HG03520 (cell line): ENCODE results near the gene KIF12.

Experiments
- ATAC-seq: cut with Tn5 transposase; IDR thresholded peaks from one replicate; pipeline ENCODE4 v1.9.1; 2021; ENCODE audit warnings: mild to moderate bottlenecking, moderate library complexity; ENCODE audit not compliant: unreplicated experiment

The KIF12 gene

DNA sequence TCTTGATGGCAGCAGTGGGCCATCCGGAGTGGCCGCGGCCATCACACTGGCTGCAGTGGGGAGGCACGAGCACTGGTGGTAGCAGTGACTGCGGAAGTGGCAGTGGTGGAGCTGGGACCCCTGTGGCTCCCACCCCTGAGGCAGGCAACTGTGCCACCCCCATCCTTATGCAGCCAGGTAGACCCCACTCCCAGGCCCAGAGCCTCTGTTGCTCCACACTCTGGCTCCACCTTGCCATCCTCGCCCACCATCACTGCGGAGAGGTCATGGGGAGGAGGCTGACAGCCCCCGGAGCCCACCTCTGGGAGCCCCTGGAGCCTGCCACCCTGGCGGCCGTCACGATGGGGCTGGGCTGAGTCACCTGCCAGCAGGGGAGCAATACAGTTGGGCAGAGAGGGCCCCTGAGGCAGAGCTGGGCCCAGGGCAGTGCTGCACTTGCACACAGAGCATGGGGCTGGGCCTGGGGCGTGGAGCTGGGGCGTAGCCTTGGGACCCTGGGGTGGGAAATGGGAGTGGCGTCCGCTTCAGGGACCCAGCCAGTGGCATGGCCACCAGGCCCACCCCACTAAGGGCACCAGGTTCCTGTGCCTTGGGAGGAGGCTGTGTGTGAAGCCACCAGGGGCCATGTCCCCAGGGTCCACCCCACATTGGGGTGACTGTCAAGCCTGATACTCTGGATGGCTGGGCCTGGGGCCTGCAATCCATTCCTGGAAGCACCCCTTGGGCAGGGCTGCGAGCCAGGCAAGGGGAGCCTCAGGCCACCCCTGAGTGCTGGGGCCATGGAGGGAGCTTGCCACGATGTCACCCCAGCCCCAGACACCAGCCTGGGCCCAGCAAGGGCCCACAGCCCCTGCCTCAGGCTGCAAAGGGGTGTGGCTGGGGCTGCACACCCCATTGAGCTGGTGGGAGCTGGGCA is 28.6 kb downstream of the KIF12 start:
- ATAC-seq = no peak

DNA sequence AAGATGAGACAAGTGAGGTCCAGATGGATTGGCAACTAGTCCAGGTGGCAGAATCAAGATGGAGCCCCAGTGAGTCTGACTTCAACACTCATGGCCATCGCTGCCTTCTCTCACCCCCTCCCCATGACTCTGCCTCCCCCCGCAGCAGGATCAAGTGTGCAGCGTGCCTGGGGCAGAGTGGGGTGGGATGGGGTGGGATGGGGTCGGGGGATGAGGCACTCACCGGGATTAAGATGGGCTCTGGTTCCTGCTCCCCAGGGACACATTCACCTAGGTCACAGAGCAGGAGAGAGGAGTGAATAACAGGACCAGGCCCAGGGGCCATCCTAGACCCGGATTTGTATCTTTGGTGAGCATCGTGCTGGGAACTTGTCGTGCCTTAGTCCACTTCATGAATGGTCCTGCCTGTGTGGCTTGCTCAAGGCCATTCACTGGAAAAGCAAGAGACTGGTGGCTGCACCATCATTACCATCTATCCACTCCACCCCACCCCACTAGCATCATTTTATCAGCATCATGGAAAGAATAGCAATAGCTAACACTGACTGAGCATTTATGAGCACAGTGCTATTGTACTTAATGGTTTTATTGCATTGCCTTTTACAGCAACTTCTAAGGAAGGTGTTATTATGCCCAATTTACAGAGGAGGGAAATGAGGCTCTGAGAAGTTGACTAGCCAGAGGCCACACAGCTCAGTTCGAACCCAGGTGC is 29.5 kb downstream of the KIF12 start:
- no peak for ATAC-seq

DNA sequence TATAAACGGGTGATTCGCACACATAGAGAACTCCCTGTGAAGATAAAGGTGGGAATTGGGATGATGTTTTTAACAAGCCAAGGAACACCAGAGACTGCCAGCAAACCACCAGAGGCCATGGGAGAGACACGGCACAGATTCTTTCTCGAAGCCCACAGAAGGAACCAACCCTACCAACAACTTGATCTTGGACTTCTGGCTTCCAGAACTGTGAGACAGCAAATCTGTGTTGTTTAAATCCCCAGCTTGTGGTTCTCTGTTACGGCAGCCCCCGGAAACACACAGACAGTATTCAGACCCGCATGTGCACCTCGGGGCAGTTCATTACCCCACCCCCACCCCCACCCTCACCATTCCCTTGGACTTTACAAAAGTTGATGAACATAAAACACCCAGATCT is 33.8 kb downstream of the KIF12 start:
- no peak for ATAC-seq

DNA sequence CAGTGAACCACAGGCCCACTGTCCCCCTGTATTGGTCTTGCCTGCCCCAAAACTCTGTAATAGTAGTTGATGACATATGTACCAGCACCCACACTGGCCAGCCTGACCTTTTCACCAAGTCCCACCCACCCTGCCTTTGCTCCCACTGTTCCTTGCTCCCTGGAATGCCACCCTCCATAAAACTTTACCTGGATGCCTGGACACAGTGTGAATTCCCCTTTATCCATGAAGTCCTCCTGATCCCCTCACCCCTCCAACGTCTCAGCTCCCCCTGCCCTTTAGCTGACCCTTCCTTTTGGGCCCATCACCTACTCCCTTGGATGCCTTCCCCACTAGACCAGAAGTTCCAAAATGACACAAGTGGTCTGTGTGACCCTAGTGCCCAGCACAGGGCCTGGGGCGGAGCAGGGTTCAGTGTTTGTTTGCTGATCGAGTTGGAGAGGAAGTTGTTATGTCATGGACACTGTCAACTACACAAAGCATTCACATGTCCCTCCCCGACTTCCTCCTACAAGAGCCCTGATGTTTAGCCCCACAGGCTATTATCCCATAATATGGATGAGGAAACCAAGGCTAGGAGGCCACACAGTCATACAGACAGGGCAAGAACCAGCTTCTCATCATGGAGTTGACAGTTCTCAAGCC is 37.1 kb downstream of the KIF12 start:
- ATAC-seq = no peak

DNA sequence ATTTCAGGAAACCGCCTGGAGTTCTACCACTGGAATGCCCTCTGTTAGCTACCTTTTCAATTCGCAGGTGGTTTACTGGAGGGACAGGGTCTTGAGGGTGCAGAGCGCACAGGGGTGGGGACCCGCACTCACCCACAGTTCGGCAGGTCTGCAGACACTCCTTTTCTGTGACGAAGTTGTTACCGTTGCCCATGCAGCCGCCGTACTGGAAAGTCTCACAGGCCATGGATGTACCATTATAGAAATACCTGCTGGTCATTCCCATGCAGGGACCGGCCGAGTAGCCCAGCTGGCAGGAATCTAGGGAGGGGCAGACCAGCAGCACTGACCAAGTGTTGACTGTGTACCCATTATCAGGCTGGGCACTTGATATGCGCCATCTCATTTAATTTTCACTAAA is 37.8 kb downstream of the KIF12 start:
- no peak for ATAC-seq

DNA sequence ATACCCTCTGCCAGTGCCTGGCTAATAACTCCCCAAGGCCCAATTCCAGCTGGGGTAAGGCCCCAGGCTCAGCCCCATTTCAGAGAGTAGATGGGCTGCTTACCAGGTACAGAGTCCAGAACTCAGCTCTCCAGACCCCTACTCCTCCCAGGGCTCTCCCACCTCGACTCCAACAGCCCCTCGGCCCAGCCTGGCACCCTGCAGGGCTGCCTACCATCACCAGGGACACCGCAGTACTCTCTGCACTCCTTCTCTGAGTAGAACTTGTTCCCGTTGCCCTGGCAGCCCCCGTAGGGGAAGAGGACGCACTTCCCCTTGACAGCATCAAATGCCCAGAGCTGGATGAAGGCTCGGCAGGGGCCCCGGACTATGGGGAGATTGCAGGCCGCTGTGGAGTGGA is 38.4 kb downstream of the KIF12 start:
- ATAC-seq = no peak

DNA sequence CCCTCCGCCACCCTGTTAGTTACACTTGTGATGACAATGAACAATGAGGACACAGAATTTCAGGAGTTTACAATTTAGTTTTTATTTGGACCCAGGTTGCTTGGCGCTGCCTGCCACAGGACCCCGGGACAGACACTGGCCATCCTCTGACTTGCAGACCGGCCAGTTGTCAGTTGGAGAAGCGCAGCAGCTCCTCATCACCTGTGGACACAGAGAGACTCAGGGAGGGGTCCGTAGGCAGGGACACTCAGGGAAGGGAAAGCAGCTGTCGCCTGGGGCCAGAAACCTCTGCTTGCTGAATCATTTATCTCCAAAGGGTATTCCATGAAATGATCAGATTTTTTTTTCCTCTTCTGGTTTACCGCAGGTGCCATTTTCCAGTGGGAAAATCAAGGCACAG is 39.0 kb downstream of the KIF12 start:
- no peak for ATAC-seq

DNA sequence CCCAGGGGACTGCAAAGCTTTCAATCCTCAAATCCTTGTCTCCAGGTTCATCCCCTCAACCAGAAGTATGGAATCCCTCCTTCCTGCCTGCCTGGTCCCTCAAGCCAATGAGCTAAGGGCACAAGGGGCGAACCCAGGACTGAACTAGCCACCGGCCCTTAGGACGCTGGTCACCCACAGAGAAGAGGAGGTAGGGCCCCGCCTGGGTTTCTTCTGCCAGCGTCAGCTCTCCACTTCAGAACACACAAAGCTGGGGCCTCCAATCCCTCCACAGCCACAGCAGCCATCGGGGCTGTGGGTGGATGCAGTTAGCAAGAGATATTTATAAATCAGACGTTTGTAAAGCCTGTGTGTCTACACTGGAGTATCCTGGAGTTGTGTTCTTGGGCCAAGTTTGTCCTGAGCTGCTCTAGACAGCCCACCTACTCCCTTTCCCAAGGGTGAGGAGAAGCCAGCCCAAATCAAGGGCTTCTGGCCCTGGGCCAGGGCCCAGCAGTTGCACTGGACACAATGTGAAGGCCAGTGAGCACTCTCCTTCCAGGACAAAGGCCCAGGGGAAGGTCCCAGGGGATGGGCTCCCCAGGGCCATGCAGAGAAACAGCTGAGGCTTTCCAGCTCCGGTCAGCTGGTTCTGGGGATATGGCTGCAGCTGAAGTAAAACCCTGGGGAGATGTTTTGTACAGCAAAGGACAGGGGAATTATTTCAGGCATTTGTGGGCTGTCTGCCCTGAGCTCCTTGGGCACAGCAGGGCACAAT is 39.9 kb downstream of the KIF12 start:
- ATAC-seq = no peak

DNA sequence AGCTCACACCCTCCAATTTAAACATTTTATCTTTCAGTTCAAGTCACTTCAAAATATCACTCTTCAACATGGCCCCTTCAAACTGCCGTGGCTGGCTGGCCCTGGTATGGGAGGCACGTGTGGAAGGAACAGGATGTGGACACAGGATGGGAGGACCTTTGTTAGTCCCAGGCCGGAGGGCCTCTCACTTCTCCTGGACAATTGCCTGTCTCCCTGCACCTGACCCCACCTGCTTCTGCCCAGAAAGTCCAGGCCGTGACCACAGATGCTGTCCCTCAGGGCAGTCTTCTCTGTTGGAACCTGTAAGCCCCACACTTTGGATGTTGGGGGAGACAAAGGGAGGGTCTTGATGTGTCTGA is 40.4 kb downstream of the KIF12 start:
- no peak for ATAC-seq

DNA sequence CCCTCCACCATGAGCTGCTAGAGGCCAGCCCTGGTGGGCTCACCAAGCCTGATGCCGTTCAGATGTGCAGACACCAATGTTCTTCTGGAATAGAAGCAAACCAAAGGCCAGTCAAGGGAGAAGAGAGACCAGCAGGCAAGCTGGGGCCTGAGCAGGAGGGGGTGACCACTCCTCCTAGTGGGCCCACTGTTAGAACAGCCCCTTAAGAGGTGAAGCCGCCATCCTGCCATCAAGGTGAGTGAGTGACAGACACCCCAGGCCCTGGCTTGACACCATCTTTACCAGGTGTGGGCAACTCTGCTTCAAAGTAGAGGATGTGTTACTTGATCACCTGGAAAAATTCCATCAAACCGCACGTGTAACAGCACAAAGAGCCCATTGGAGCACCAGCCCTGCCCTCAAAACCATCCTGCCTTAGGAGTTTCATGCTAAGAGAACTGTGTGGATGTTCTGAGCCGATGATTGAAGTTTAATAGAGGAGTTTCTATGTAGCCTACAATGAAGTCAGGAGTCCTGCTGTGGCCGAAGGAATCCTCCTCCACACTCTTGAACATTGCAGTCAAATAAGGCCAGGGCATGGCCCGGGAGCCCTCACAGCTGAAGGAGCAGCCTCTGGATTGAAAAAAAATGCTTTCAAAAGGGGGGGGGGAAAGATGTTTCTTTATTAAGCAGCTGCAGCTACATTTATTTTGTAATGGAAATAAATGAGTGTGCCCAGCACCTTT is 41.8 kb downstream of the KIF12 start:
- ATAC-seq = no peak

DNA sequence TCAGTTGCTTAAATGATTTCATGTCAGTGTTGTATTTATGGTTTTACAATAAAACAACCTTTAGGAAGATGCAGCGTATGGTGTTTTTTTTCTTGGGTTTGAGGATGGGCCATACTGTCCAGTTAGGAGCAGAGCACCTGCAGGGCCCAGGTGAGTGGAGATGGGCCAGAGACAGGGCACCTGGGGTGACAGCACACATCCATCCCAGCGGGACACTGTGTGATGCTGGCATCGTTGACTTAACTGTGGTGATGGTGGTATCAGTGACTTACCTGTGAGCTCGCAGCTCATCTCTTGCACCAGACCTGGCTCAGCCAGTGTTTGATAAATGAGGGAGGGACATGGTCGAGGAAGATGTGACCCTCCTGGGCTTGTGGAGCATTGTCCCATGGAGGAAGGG is 42.6 kb downstream of the KIF12 start:
- no peak for ATAC-seq

DNA sequence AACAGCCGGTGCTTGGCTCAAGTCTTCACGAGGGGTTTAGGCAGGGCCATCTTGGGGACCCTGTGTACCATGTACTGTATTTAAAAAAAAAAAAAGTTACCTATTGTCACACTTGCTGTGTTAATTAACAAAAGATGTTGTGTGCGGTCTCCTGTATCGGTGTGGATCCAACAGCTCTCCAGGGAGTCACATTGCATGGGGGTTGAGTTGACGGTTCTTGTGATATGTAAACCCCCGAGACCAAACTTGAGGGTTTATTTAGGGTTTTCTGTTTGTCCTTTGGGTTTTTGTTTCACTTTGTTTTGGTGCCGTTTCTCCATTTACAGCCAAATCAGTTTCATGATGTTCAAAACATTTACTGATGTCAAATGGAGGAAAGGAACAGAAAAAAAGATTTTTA is 43.2 kb downstream of the KIF12 start:
- no peak for ATAC-seq

DNA sequence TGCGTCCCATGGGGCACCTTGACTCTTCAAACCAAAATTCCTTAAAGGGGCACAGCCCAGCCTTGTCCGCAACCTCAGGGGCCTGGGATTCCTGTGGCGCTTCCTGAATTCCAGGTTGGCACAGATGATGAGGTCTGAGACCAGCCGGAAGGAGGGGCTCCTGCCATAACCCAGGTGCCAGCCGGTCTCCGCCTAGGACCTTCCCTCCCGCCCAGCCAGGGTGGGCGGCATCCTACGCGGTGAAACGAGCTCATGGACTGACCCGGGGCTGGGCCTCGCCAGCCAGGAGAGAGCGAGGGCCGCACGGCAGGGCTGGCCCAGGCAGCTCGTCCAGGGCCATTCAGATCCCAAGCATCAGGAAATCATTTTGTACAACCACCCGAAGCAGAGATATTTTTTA is 44.0 kb downstream of the KIF12 start:
- no peak for ATAC-seq

DNA sequence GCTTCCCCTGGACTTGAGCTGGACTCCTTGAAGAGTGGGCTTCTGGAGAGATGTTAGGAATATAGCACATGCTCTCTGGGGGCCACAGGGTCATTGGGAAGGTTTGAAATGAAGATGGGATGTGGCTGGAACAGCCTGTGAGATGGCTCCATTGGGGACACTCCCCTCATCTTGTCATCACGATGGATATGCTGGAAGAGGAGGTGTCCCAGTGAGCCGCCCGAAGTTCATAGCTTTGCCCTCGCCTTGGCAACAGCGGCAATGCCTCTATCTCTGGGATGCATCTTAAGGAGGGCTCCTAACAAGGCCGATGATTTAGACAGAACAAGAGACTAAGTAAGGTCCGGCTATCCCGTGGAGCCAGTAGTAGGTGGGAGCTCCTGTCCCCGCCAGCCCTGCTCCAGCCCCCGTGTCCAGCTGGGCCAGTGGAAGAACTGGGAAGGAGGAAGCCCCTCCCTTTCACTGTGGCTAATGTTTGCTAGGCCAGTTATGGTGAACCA is 44.9 kb downstream of the KIF12 start:
- no peak for ATAC-seq

DNA sequence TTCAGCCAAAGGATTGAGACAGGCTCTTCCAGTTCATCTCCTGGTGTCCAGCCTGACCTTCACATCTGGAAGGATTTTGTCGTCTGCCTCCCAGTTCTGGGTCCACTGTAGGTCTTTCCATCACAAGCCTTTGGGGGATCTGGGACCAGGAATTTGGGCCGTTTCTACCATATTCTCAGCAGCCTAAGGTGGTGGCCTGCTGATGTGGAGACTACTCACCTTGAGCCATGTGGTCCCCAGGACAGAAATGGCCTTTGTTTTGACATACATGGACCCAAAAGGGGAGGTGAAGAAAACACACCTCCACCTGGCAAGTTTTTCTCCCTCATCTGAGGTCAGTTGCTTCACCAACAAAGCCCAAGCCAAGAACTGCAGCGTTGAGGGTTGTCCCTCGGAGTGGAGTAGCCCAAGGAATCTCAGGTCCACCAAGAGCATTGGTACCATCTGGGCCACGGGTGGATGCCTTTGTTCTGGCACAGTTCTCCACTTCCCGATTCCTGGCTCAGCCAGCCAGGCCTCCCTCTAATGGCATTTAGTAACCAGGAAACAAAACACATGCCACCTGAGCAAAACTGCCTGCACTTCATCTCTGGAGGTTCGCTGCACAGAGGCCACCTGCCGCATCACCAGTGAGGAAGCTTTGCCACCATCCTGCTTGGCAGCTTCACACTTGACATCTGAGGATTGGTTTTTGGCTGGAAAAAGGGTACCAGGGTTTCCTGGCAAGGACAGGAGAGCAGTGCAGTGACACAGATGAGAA is 45.7 kb downstream of the KIF12 start:
- no peak for ATAC-seq

DNA sequence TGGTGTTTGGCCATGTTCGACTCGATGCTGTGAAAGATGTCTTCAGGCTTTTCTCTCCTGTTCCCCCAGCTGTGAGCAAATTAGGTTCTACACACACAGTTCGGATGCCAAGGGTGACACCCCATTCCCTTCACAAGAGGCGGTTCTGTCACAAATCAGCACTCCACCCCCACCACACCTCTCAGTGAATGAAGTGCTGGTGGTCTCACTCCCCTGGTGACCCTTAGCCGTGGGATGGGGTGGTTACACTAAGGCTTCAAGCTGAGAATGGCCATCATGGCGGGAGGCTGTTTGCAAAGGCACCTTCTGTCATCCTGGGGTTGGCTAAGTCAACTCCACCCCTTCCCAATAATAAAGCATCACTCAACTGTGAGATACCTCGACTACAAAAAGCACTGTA is 47.4 kb downstream of the KIF12 start:
- no peak for ATAC-seq

DNA sequence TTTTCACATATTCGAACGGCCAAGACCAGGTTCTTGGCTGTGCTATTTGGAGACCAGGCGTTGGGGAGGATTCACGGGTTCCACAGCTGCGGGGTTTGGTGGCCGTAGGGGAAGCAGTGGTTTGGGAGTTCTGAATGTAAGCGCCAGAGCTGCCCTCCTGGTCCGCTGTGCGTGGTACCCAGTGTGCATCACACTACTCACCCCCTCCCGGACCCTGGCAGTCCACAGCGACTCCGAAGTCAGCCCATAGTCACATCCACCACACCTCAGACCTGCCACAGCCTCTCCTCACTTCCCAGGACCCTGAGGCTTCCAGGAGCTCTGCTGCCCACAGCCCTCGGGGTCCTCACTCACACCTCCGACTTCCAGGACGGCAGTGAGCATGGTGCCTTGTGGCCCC is 47.8 kb downstream of the KIF12 start:
- no peak for ATAC-seq

DNA sequence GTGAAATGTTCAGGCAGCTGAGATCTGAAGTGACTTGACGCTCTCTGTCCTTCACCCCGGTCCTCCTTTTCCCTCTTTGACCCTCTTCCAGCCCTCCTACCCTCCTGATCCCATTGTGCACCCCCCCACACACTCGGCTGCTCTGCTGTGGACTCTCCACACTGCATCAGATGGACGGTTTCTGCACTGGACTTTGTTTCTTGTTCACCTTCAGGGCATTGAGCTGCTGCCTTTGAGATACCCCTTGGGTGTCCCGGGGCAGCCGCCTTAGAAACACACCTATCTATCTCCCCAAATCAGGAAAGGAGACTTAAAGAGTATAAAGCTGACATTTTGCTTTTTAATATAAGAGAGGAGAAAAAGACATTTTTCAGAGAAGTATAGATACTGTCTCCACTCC is 48.4 kb downstream of the KIF12 start:
- no peak for ATAC-seq

DNA sequence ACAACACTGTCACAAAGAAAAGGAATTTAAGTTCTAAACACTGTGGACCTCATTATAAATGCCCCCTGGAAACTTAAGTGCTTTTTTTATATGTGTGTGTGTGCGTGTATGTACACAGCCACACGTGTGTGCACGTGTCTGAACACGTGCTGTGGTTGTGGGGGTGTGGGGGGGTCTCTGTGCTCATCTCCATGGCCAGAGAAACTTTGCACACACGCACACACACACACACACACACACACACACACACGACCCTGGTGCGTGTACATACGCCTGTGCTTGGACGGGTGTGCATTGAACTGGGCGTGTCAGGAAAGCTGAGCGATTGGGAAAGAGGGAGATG is 48.9 kb downstream of the KIF12 start:
- no peak for ATAC-seq
